ENCODE measurements around the gene BCL7A.

The BCL7A gene

GRCh38 chr12:122046145-122046544 lies 24.5 kb downstream of the BCL7A start:
- CTCF ChIA-PET, result interaction anchor here (0.6 to 16.8 kb wide), 4 partner anchors 9 to 129 kb away, joined by 3 to 504 read pairs (median 8); no protein-coding TSS in a partner anchor
- no peak for DNase-seq (ENCODE audit: low read depth, low spot score)
- POLR2A ChIA-PET, result no interaction called here
- TF ChIP-seq CTCF (IDR thresholded peaks at IDR 0.05; ENCODE audit: insufficient read depth, low read length, missing control alignments), result no peak
- no peak overlapping the region for H3K4me3 ChIP-seq (ENCODE audit: low read depth, low read length)

GRCh38 chr12:122048151-122048550 lies 26.5 kb downstream of the BCL7A start:
- POLR2A ChIA-PET, result interaction anchor here (1.2 kb wide), 2 partner anchors 43 to 178 kb away, joined by 3 to 4 read pairs; partner anchors contain the start of gene DIABLO
- CTCF ChIA-PET, result interaction anchor here (1.2 to 16.8 kb wide), 9 partner anchors 7 to 147 kb away, joined by 3 to 504 read pairs (median 5); partner anchors contain the start of gene CFAP251
- DNase-seq (ENCODE audit: low read depth, low spot score), result no peak

GRCh38 chr12:122049827-122050226 lies 28.1 kb downstream of the BCL7A start:
- POLR2A ChIA-PET, result no interaction called here
- no peak overlapping the region for H3K4me3 ChIP-seq (ENCODE audit: low read depth, low read length)
- TF ChIP-seq CTCF (IDR thresholded peaks at IDR 0.05; ENCODE audit: insufficient read depth, low read length, missing control alignments), result no peak
- CTCF ChIA-PET, result interaction anchor here (0.7 to 16.8 kb wide), 3 partner anchors 73 to 133 kb away, joined by 3 to 504 read pairs (median 11); partner anchors contain the start of gene CFAP251
- DNase-seq (ENCODE audit: low read depth, low spot score), result no peak

More at GRCh38 chr12:122048151-122048550, 26.5 kb downstream of the BCL7A start:
- no peak overlapping the region for H3K4me3 ChIP-seq (ENCODE audit: low read depth, low read length)
- TF ChIP-seq CTCF (IDR thresholded peaks at IDR 0.05; ENCODE audit: insufficient read depth, low read length, missing control alignments), result no peak

GRCh38 chr12:122050706-122051105 lies 29.0 kb downstream of the BCL7A start:
- no peak for TF ChIP-seq CTCF (IDR thresholded peaks at IDR 0.05; ENCODE audit: insufficient read depth, low read length, missing control alignments)
- no peak for DNase-seq (ENCODE audit: low read depth, low spot score)
- CTCF ChIA-PET, result interaction anchor here (0.6 to 16.8 kb wide), 8 partner anchors 10 to 158 kb away, joined by 3 to 504 read pairs (median 4); partner anchors contain the start of gene CFAP251
- POLR2A ChIA-PET, result no interaction called here
- H3K4me3 ChIP-seq (ENCODE audit: low read depth, low read length), result no peak overlapping the region

GRCh38 chr12:122051231-122051876 lies 29.7 kb downstream of the BCL7A start:
- ChIA-PET POLR2A (no interaction called here), CTCF (interaction anchor here (0.6 to 16.8 kb wide), 8 partner anchors 9 to 141 kb away, joined by 3 to 504 read pairs (median 4); partner anchors contain the start of gene CFAP251)
- no peak overlapping the region for H3K4me3 ChIP-seq (ENCODE audit: low read depth, low read length)
- no peak for TF ChIP-seq CTCF (IDR thresholded peaks at IDR 0.05; ENCODE audit: insufficient read depth, low read length, missing control alignments)
- DNase-seq (ENCODE audit: low read depth, low spot score), result no peak

- TF ChIP-seq CTCF (IDR thresholded peaks at IDR 0.05; ENCODE audit: insufficient read depth, low read length, missing control alignments), result no peak
- DNase-seq (ENCODE audit: low read depth, low spot score), result no peak
- POLR2A ChIA-PET, result no interaction called here
- H3K4me3 ChIP-seq (ENCODE audit: low read depth, low read length), result no peak overlapping the region
- CTCF ChIA-PET, result interaction anchor here (0.9 to 16.8 kb wide), 4 partner anchors 8 to 138 kb away, joined by 3 to 504 read pairs (median 6); no protein-coding TSS in a partner anchor
Measured at GRCh38 chr12:122052285-122052684, 30.6 kb downstream of the BCL7A start.
